Central memory CD4-positive, alpha-beta T cell (primary cell): ENCODE results near the gene GRIA1.

Source experiments
- DNase-seq: peaks from one replicate; pipeline ENCODE4 v3.0.0; 2022

GRIA1 gene

GRCh38 chr5:153618307-153618706, 127.8 kb downstream of the GRIA1 start:
- no peak for DNase-seq

GRCh38 chr5:153618867-153619266, 128.4 kb downstream of the GRIA1 start:
- DNase-seq = no peak

GRCh38 chr5:153619771-153620170, 129.3 kb downstream of the GRIA1 start:
- no peak for DNase-seq

- DNase-seq = no peak
Measured at GRCh38 chr5:153623124-153623523, 132.7 kb downstream of the GRIA1 start.

DNA sequence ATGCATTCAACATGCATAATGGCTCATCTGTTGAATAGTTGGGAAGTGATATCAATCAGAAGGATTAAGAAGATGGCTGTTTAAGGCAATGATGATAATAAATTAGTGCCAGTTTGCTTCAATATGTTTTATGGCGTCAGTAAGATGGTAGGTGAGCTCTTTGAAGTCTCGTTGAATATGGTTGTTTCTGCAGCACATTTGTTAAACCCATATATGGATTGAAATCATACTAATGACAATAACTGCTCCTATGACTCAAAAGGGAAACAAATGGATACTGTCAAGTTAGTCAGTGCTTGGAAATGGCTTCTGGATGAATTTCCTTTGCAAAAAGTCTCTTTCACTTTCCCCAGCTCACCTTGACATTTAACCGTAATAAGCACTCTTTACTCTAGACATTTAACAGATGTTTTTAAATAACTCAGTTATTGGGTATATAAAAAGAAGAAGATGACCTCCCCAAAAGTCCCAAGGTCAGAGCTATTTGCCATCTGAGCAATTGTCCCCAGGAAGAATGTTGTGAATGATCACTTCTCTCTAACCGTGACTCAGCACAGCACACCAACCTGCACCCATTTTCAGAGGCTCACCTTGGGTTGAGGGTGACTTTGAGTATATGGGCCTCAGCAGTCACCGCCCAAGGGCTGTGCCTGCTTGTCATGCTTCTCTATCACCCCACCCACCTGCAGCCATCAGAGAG, 133.4 kb downstream of the GRIA1 start:
- no peak for DNase-seq

DNA sequence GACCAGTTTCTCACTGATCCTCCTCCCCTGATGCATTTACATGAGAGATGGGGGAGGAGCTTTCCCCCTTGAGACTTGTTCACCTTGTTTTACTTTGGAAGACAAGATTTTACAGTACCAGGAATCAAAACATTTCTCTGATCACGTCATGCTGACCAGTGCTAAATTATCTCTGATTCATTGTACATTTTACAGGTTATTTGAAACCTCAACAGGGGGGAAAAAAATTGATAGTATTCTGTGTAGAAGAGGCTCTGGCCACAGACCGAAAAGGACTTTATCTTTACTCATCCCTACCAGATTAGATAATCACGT, 133.9 kb downstream of the GRIA1 start:
- no peak for DNase-seq

DNA sequence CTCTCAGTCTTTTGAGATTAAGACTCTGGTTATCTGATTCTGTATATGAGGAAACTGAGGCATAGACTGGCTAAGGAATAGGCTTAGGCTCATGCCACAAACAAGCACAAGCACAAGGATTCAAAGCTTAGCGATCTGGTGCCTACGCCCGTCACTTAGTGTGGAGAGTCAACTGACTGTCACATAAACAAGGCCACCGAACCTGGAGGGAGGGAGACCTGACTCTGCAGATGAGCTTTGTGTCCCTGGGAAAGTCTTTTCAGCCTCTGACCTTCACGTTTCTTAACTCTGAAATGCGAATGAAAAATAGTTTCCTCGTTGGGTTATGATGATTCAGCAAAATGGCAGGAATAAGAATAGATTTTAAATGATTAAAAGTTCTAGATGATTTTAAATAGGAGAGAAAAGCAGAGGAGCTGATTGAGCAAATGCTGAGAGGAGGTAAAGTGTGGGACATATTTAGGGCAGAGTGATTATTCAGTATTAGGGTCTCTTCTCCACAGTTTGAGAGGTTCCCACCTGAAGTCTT, 135.4 kb downstream of the GRIA1 start:
- no peak for DNase-seq

- DNase-seq = no peak
Measured at GRCh38 chr5:153626836-153627235, 136.4 kb downstream of the GRIA1 start.

DNA sequence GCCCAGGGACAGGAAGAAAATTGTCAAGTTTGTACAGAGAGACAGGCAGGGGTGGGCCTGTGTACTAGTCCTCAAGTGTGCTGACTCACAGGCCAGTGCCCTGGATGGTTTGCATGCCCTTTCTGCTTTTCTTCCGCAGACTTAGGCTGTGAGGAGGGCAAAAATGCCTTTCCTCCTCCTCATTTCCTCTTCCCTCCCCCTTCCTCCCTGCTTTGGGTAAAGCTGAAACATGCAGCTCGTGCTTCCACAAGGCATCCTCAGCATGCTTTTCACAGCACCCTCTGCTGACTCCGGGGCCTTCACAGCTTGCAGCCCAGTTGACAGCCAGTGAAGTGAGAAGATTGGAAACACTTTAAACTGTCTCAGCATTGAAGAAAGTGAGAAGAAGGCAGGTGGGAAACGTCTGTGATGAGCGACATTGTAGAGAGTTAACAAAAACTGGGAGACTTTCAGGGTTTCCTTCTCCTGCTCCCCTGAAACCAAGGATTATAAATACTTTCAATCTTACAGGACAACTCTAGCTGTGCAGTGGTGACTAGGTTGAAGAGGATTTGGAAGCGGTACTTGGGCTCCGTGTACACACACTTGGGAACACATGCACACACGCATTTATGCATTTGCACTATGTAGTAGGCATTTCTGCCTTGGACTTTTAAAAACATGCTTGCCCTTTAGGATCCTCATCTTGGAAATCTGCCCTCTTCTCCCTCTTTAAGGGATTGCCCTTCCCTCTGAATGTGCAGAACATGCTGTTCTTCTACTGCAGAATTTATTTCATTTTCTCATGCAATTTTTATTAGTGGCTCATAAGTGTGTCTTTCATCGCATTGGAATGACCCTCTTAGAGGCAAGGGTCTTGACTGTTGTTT, 138.8 kb downstream of the GRIA1 start:
- no peak for DNase-seq

- no peak for DNase-seq
Measured at GRCh38 chr5:153630546-153630945, 140.1 kb downstream of the GRIA1 start.

DNA sequence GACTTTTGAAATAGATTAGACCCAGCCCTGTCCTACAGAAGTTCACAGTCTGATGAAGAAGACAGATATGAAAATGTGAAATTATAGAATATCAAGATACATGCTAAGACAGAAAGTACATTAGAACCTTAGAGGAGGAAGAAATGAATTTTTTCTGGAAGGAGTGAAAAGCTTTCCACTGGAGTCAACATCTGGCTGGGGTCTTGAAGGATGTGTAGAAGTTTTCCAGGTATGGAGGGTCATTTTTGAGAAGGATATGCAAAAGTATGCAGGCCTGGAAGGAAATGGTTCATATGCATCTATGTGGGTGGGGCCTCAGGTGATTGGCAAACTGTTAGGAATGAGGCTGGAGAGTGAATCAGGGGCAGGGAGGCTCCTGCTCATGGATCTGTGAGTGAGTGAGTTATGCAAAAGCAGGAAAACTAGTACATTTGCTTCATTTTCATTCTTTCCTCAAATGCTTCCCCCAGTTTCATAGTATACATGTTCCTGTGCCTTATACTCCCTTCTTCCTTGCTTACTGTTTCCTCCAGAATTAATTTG, 142.3 kb downstream of the GRIA1 start:
- no peak for DNase-seq

DNA sequence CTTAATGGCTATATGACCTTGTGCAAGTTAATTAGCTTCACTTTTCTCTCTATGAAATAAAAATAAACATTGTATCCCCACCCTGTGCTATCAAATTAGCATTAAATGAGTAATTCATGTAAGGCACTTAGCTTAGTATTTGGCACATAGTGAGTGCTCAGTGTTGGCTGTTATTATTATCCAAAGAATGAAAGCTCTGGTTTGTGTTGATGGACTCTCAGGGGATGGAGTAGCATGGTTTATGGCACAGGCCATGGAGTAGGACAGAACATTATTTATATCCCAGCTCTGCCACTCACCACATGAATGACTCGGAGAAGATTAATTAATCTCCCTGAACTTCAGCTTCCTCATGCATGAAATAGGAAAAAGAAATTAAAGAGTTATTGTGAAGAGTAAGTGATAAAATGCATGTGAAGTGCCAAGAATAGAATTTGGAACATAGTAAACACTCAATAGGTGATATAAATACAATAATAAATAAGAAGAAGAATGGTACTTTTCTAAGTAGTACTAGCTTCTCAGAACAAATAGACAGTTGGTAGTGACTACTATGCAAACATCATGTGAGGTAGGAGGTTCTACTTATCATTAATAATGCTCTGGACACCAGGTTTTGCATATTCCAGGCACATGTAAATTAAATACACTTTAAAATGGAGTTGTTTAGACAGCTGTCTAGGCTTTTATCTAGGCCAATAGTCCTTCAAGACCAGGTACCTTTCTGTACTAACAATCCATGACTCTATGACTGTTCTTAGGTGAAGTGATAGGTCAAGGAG, 146.4 kb downstream of the GRIA1 start:
- no peak for DNase-seq

- no peak for DNase-seq
Measured at GRCh38 chr5:153640293-153640692, 149.8 kb downstream of the GRIA1 start.

GRCh38 chr5:153641183-153641688, 150.8 kb downstream of the GRIA1 start:
- DNase-seq = no peak

DNA sequence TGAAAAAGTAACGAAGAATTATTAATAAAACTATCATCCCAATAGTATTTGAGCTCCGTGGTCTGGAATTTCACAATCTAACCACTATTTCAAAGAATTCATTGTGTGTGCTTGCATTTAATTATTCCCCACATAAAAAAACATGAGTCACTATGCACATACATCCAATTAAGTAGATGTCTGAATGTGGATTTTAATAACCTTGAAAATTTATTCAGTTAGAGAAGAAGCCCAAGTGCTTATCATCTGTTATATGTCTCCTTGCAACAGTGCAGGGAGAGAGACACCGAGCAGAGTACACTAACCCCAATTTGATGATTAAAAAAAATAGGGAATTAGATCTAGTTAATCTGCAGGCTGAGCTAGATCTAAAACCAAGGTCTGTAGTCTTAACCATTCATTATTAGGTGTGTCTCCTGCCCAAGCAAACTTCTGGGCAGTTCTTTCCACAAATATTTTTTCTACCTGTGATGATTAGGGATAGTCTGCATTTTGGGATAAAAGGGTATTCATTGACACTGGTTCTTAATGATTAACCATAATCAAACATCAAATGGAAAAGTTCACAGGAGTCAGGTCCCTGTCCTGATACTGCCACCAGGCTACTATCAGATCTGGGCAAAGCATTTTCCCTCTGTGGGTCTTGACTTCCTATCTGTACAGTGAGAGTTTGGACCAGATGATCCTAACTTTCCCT, 164.2 kb downstream of the GRIA1 start:
- no peak for DNase-seq

DNA sequence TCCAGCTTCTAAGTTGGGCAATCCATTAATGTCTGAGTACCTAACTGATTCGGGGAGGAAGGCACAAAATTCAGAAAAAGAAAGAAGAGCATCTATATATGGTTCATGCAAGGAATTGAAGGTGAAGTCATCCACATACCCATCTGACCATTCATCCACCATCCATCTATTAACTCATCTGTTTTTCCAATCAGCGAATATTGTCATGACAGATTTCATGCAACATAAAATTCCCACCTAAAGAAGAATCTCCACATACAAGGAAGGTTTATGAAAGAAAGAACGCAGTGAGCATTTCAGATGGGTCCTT, 164.7 kb downstream of the GRIA1 start:
- no peak for DNase-seq

DNA sequence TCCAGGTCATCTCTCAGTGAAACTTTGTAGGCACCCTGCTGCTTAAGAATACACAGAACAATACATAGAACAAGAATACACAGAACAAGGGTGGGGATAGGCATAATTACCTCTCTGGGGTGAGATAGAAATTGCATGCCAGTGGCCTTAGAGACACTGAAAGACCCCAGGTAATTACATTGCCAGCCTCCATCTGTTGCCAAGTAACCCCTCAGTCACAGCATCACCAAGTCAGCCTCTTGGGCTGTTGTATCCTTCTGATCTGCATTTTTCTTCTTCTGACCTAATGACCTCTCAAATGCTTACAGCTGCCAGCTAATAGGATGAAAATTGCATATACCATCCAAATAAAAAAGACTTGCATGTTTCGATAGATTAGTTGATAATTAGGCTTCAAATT, 167.7 kb downstream of the GRIA1 start:
- DNase-seq = no peak

DNA sequence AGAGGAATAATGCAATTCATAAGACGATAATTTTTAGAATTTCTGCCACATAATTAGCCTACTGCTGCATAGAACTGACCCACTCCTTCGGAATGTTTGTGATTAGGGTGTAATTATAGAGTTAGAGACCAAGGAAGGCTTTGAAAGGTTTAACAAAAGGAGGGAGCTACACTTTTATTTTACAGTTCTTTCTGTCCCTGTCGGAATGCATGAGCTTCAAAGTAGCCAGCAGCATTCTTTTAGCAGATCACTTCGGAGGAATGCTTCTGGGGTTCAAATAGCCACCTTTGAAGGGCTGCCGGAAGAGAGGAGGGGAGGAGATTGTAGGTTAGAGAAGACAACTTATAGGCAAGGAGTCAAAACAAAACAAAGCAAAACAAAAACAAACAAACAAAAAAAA, 168.1 kb downstream of the GRIA1 start:
- no peak for DNase-seq

- no peak for DNase-seq
Measured at GRCh38 chr5:153659039-153659736, 168.7 kb downstream of the GRIA1 start.

GRCh38 chr5:153660919-153661318, 170.4 kb downstream of the GRIA1 start:
- DNase-seq = no peak

DNA sequence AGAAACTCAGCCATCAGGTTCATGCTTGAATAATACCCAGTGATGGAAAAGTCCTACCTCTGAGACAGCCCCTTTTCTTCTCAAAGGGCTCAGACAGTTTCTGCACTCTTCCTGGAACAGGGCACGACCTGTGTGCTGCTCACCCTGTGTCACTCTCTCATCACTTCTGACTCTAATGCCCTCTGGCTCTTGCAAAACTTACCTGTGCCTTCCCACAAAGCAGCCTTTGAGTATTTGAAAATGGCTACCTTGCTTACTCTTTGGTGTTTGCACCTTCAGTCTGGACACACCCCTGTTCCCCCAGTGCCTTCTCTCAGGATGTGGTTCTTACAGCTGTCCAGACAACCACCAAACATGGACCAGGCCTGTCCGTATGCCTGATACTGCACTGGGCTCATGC, 171.4 kb downstream of the GRIA1 start:
- DNase-seq = no peak

DNA sequence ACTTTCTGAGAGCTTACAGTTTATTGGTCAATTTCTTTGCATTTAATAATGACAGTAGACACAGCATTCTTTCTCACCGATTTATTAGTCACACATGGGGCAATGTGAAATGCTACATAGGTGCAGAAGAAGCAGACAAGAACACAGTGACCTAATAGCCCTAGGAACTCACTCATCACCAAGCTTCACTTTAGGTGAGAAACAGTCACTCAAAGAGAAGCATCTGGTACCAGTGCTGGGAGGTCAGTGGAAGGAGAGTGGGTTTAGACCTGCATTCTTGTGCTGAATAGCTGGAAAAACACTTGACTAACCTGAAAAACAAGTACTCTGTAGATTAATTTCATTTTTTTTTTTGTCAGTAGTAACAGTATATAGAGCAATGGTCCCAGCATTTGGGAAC, 179.6 kb downstream of the GRIA1 start:
- DNase-seq = no peak
